HG03095 (cell line): ENCODE measurements around the gene TRHDE.

Experiments
- ATAC-seq: cut with Tn5 transposase; IDR thresholded peaks from one replicate; pipeline ENCODE4 v1.9.1; 2021; ENCODE audit warnings: moderate library complexity; ENCODE audit not compliant: unreplicated experiment

Gene TRHDE

DNA sequence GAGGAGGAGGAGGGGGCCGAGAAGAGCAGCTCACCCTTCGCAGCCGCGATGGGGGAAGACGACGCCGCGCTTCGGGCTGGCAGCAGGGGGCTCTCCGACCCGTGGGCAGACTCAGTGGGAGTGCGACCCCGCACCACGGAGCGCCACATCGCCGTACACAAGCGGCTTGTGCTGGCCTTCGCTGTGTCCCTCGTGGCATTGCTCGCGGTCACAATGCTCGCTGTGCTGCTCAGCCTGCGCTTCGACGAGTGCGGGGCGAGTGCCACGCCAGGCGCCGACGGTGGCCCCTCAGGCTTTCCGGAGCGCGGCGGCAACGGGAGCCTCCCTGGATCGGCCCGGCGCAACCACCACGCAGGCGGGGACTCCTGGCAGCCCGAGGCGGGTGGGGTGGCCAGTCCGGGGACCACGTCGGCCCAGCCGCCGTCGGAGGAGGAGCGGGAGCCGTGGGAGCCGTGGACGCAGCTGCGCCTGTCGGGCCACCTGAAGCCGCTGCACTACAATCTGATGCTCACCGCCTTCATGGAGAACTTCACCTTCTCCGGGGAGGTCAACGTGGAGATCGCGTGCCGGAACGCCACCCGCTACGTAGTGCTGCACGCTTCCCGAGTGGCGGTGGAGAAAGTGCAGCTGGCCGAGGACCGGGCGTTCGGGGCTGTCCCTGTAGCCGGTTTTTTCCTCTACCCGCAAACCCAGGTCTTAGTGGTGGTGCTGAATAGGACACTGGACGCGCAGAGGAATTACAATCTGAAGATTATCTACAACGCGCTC is 745 bp downstream of the TRHDE start:
- no peak for ATAC-seq

GRCh38 chr12:72273499-72273837 is 1.3 kb downstream of the TRHDE start:
- no peak for ATAC-seq

- ATAC-seq: no peak
These were observed 1.7 kb downstream of the TRHDE start for GRCh38 chr12:72273851-72274351.

DNA sequence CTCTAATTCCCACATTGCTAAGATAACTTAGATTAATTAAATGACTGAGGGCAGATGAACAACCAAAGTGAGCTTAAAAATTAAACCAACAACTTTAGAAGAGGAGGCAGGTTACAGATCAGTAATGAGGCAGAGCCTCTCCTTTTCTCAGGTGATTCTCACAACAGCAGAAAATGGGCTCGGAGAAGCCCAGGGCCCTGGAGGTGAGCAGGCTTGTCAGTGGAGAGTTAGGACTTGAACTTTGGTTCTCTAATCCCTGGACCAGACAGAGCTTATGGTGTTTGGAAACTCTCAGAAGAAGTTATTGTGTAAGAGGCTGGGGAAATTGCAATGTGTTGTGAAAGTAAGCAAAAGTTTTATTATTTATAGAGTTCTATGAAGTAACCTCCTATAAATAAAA is 2.8 kb downstream of the TRHDE start:
- ATAC-seq: no peak

DNA sequence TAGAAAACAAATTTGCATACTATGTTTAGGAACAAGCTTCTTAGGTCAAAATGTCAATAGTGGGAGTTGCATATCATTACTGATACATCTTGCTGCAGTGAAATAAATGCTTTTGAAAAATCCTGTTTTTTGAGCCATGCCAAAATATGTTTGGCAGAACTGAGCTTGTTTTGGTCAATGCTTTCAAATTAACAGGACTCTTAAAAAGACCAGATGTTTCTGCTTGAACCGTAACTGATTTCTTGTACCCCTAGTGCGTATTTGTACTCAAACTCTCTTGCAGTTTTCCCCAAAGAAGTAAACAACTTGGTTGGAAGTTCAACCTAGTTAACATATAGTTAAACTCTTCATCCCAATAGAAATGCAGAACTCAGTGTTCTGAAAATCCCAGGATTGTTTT is 3.4 kb downstream of the TRHDE start:
- ATAC-seq: no peak

GRCh38 chr12:72276181-72276805 is 4.1 kb downstream of the TRHDE start:
- no peak for ATAC-seq

DNA sequence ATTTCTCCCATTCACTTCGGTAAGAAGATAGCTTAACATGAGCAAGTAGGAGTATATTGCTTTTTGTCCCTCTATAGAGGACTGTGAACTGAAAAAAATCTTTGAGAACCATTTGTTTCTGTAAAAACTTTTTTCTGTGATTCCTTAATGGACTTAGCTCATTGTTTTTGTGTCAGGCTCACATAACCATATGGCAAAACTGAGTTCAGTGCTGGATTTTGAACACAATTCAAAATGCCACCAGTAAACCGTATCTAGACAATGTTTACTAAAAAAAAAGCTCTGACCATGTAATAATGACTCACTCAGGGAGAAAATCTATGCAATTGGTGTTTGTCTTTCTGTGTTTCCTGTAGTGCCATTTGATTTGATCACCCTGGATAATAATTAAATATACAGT is 5.2 kb downstream of the TRHDE start:
- no peak for ATAC-seq

DNA sequence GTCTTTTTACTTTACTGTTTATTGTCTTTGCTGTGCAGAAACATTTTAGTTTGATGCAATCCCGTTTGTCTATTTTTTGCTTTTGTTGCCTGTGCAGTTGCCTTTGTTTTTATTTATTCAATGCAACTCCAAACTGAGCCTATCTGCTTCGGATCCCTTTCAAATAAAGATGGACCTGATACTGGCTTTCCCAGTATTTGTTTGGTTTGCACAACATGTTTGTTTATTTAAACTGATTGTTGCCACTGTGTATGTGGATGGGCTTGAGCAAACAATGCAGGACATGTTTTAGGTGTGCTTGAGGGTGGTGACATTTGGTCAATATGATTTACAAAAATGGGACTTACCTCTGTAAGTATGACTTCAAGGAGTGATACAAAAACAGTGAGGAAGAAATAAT is 6.7 kb downstream of the TRHDE start:
- no peak for ATAC-seq

GRCh38 chr12:72281126-72281525 is 9.0 kb downstream of the TRHDE start:
- no peak for ATAC-seq

DNA sequence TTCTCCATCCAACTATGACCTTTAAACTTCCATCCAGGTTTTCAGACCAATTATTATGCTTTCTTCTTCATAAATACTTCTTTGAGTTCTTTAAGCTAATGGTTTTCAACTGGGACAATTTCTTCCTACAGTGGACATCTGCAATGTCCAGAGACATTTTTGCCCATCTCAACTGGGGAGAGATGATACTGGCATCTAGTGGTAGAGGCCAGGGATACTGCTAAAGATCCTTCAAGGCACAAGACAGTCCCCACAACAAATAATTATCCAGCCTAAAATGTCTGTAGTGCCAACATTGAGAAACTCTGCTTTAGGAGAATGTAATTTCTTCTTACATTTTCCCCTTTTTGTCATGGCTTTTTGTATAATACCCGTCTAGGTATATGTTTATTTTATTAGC is 10.6 kb downstream of the TRHDE start:
- no peak for ATAC-seq

GRCh38 chr12:72285861-72286260 is 13.7 kb downstream of the TRHDE start:
- no peak for ATAC-seq

GRCh38 chr12:72286526-72286925 is 14.4 kb downstream of the TRHDE start:
- ATAC-seq: no peak

- ATAC-seq: no peak
These were observed 16.3 kb downstream of the TRHDE start for GRCh38 chr12:72288436-72288835.

GRCh38 chr12:72288911-72289310 is 16.7 kb downstream of the TRHDE start:
- ATAC-seq: no peak

- ATAC-seq: no peak
These were observed 17.5 kb downstream of the TRHDE start for GRCh38 chr12:72289633-72290032.

- no peak for ATAC-seq
These were observed 19.0 kb downstream of the TRHDE start for GRCh38 chr12:72291175-72291574.

DNA sequence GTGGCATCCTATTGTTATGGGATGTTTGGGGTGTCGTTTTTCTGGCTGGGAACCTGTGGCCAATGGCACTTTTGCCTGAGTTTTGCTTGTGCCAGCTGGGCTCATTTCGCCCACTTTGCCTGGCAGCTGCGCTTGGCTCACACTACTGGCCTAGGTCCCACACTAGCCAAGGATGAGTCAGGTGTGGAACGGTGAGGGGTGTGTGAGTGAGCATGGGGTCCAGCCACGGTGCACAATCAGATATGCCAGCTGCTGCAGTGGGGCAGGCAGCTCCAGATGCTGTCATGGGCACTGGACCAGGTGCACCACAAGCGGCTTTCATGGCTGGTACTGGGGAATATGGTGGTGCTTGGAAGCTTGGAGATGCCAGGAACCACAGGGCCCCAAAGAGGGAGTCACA is 21.5 kb downstream of the TRHDE start:
- no peak for ATAC-seq

DNA sequence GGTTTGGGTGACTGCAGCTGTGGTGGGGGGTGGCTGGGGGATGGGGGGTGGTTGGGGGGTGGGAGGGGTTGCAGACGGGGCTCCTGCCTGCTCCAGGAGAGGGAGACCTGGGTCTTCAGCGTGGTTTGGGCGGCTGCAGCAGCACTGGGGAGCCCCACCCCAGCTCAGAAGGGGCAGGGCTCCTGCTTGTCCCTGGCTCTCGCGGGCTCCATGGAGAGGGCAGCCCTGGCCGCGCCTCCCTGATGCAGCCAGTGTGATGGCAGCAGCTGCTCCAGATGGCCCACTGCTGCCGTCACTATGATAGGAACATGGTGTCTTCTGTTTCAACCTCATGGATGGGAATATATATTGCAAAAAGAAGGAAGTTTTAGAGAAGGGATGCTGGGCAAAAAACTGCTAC is 22.9 kb downstream of the TRHDE start:
- no peak for ATAC-seq

GRCh38 chr12:72295744-72296143 is 23.6 kb downstream of the TRHDE start:
- ATAC-seq: no peak

GRCh38 chr12:72296389-72296788 is 24.2 kb downstream of the TRHDE start:
- ATAC-seq: no peak

DNA sequence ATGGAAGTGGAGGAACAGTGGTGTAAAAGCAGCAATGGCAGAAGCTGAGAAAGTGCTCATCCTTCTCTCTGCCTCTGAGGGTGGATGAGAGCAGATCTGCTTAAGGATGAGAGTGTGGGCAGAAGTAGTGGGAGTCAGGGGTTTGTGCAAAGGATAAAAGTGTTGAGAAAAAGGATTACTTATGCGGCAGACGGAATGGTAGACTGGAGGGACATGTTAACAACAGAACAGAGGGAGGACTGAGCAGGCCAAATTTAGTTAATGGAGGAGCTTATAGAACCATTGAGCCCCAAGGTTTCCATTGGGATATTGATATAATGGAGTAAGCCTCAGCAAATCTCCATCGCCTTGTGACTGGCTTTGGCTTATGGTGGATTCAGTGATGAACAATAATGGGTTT is 25.5 kb downstream of the TRHDE start:
- ATAC-seq: no peak

GRCh38 chr12:72300728-72301127 is 28.6 kb downstream of the TRHDE start:
- ATAC-seq: no peak

DNA sequence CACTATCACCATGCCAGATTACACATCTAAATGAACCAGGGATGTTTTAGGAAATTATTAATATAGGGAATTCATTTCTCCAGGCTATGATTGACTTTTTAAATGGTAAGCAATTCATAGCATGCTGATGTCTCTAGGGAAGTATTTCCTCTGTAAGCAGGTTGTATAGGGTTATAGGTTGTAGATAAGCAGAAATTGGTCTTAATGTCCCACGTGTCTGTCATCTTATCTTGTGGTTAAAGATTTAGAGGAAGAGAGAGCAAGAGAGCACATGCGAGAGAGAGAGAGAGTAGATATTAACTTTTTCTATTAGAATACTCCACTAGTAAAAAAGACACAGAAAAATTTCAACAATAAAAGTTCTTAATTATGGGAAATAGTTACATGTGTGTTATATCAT is 32.6 kb downstream of the TRHDE start:
- no peak for ATAC-seq
